ENCODE data around the gene RGL2.
"Not testable (repeated sequence)": the region's sequence is repeated elsewhere in the genome, so short reads cannot be mapped to it uniquely, and the experiment has no call there.

RGL2 gene, protein sequence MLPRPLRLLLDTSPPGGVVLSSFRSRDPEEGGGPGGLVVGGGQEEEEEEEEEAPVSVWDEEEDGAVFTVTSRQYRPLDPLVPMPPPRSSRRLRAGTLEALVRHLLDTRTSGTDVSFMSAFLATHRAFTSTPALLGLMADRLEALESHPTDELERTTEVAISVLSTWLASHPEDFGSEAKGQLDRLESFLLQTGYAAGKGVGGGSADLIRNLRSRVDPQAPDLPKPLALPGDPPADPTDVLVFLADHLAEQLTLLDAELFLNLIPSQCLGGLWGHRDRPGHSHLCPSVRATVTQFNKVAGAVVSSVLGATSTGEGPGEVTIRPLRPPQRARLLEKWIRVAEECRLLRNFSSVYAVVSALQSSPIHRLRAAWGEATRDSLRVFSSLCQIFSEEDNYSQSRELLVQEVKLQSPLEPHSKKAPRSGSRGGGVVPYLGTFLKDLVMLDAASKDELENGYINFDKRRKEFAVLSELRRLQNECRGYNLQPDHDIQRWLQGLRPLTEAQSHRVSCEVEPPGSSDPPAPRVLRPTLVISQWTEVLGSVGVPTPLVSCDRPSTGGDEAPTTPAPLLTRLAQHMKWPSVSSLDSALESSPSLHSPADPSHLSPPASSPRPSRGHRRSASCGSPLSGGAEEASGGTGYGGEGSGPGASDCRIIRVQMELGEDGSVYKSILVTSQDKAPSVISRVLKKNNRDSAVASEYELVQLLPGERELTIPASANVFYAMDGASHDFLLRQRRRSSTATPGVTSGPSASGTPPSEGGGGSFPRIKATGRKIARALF

DNA sequence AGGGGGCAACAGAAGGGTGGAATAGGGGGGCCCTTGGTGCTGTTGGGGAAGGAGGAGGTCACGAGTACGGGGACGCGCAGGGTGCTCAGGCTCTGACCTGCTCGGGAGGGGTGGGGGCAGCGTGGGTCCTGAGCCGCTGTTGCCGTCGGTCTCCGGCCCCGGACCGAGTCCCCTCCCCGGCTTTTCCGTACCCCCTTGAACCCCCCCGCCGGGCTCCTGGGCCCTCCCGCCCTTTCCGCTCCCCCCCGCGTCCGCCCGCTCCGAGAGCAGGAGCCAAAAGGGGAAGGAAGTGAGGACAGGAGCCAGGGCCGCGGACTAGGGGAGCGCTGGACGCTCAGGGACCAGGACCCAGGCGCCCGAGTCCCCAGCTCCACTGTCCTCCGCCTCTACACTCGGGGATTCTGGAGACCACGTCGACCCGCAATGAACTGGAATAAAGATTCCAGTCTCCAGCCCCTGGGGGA is at the start of gene RGL2:
Gene RGL2, minus strand, starts transcription at position 170 of the 464 bp plus-strand sequence. CDS start 332 bp downstream, outside the sequence.
- DNase-seq (ENCODE audit: insufficient read length, low spot score) (no peak), FAIRE-seq (no peak)

DNA sequence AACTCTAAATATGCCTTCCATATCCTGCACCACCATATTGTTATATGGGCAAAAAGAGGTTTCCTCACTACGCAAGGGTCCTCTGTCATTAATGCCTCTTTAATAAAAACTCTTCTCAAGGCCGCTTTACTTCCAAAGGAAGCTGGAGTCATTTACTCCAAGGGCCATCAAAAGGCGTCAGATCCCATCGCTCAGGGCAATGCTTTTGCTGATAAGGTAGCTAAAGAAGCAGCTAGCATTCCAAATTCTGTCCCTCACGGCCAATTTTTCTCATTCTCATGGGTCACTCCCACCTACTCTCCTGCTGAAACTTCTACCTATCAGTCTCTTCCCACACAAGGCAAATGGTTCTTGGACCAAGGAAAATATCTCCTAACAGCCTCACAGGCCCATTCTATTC is 49.1 kb upstream of the RGL2 start:
- DNase-seq (ENCODE audit: insufficient read length, low spot score) (no peak), FAIRE-seq (no peak)

DNA sequence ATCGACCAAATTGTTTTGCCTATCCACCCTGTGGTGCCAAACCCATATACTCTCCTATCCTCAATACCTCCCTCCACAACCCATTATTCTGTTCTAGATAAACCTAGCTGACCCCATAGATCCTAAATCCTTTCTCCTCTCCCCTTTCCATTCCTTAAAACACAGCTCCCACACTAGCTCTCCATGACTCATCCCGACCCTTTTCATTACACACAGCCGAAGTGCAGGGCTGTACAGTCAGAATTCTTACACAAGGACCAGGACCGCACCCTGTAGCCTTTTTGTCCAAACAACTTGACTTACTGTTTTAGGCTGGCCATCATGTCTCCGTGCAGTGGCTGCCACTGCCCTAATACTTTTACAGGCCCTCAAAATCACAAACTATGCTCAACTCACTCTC is 48.2 kb upstream of the RGL2 start:
- not testable (repeated sequence) for FAIRE-seq; DNase-seq (ENCODE audit: insufficient read length, low spot score)

DNA sequence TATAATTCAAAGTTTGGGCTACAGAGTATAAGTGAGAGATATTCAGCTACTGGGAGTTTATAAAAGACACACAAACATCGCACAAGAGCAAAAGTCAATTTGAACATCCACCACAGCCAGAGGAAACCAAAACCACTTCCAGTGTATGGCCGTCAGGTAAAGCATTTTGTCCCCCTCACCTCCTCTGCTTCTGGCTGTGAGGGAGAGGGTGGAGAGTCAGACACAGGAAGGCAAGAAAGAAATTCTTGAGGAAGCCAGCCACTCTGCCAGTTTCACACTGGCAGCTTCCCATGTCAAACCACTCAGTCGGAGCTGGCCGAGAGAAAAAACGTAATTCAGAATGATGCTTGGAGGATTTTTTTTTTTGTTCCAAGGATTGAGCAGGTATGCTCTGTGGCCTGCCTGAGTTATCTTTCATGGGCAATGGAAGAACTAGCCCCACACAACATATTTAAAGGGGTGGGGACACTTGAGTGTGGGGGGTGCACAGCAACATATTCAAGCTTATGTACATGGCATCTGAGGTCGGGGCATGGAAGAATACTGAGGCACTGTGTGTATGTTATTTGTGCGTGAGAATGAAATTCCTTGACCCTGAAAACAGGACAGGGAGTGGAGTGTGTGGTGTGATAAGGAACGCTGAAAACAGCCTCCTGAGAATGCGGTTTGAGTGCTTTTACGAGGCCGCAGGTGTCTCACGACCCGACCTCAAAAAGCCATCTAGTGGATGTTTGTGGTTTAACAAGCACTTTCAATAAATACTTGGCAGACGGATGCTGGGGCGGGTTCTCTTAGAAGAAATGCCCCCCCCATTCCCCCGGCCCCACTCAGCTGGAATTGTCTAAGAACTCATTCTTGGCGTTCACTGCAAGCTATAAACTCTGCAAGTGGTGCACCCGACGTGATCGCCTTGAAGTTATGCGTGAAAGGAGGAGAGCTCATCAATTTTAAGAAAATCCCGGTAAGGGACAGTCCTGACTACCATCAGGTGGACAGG is 46.3 kb upstream of the RGL2 start:
- DNase-seq (ENCODE audit: insufficient read length, low spot score) (peak; percentile 60), FAIRE-seq (no peak)

DNA sequence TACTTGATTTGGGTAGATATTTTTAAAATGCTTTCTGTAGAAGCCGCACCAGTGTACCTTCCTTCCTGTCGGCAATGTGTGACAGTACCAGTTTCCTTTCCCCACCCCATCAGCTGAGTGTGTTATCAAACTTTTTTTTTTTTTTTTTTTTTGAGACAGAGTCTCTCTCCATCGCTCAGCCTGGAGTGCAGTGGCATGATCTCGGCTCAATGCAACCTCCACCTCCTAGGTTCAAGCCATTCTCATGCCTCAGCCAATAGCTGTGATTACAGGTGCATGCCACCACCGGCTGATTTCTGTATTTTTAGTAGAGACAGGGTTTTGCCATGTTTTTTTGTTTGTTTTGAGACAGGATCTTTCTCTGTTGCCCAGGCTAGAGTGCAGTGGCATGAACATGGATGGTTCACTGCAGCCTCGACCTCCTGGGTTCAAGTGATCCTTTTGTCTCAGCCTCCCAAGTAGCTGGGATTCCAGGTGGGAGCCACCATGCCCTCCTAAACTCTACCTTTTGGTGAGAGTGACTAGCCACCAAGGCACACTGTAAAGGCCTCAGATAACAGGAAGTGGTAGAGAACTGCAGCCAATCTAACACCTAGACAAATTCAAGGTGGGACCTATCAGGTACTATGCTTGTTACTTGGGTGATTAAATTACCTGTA is 45.3 kb upstream of the RGL2 start:
- FAIRE-seq (no peak), DNase-seq (ENCODE audit: insufficient read length, low spot score) (no peak)

DNA sequence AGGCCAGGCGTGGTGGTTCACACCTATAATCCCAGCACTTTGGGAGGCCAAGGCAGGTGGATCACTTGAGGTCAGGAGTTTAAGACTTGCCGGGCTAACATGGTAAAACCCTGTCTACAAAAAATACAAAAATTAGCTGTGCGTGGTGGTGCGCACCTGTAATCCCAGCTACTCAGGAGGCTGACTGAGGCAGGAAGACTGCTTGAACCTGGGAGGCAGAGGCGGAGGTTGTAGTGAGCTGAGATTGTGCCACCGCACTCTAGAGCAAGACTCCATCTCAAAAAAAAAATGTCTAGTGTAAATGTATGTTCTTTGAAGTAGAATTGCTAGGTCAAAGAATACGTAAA is 44.8 kb upstream of the RGL2 start:
- FAIRE-seq; DNase-seq (ENCODE audit: insufficient read length, low spot score): not testable (repeated sequence)

DNA sequence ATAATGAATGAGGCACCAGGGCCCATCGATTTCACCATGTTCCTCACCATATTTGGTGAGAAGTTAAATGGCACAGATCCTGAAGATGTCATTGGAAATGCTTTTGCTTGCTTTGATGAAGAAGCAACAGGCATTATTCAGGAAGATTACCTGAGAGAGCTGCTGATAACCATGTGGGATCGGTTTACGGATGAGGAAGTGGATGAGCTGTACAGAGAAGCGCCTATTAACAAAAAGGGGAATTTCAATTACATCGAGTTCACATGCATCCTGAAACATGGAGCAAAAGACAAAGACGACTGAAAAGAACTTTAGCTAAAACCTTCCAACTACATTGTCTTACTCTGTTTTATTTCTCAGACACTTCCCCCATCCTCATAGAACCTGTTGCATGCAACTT is 40.5 kb upstream of the RGL2 start:
- DNase-seq (ENCODE audit: insufficient read length, low spot score): no peak
- no peak for FAIRE-seq

DNA sequence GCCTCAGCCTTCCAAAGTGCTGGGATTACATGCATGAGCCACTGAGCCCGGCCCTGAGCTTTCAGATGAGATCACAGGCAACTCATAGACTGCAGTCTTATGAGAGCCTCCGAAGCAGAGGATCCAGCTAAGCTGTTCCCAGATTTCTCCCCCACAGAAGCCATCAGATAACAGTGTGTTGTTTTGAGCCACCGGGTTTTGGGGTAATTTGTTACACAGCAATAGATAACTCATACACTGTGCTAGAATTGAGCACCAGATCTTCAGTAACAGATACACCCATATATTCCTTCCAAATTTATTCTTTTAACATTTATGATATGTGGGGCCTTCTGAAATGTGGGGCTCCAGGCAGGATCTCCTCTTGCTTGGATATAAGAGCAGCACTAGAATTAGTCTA is 37.8 kb upstream of the RGL2 start:
- DNase-seq (ENCODE audit: insufficient read length, low spot score): no peak
- FAIRE-seq: no peak

DNA sequence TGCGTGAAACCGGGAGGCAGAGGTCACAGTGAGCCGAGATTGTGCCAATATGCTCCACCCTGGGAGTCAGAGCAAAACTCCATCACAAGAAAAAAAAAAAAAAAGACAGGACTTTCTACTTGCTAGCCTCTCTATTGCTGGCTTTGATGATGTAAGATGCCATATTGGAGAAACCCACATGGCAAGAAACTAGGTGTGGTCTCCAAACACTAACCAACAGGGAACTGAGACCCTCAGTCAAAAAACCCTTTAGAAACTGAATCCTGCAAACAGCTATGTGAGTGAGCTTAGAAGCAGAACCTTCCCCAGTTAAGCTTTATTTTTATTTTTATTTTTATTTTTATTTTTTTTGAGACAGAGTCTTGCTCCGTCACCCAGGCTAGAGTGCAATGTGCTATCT is 37.2 kb upstream of the RGL2 start:
- DNase-seq (ENCODE audit: insufficient read length, low spot score) (no peak), FAIRE-seq (no peak)

DNA sequence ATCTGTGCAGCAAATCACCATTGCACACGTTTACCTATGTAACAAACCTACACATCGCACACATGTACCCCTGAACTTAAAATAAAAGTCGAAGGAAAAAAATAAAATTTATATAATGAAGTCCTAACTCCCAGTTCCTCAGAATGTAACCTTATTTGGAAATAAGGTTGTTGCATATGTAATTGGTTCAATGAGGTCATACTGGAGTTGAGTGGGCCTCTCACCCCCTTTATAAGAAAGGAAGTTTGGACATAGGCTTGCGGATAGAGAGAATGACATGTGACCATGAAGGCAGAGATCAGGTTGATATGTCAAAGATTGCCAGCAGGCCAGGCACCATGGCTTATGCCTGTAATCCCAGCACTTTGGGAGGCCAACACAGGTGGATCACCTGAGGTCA is 34.9 kb upstream of the RGL2 start:
- FAIRE-seq (no peak), DNase-seq (ENCODE audit: insufficient read length, low spot score) (no peak)

DNA sequence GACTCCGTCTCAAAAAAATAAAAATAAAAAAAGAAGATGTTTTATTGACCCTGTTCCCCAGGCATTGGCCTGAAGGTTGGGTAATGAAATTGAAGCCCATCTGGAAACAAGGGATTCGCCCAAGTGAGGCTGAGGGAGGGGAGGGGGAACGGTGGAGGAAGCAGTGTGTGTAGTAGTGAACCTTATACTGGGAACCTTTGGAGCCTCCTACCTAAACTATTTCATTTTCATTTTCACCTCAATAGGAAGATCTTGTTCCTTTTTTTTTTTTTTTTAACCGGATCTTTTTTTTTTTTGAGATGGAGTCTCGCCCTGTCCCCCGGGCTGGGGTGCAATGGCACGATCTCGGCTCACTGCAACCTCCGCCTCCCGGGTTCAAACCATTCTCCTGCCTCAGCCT is 32.0 kb upstream of the RGL2 start:
- no peak for DNase-seq (ENCODE audit: insufficient read length, low spot score)
- FAIRE-seq: no peak

DNA sequence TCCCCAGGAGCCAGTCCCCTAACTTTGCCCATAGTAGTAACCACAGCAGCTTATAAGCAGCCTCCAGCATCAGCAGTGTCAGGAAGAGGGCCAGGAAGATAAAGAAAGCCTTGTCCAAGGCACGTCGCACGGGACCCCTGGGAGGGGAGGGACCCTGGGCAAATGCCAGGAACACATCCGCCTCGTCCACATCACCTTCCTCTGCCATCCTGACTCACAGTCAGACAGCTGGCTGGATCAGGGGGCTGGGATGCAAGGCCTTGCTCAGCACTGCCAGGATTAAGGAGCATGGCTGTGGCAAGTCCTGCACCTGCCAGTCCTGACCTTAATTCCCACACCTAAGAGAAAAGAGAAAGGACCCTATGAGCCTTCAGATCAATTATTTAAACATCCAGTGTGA is 30.3 kb upstream of the RGL2 start:
- FAIRE-seq: peak; percentile 48
- DNase-seq (ENCODE audit: insufficient read length, low spot score): no peak

DNA sequence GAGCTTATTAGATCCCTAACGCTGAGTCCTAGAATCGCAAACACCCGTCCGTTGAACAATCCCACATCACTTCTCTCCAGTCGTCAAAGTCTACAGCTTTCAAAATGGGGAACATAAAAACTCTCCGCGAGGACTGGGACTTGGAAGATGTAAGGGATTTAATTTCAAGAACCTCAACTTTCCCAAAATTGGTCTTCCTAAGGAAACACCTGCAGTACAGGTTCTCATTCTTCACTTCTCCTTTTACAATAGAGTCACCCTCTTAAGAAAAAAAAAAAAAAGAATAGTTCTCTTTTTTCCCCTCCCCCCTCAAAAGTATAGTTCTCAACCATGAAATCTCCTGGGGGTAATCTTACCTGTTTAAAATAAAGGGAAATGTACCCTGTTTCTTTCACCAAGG is 25.4 kb upstream of the RGL2 start:
- no peak for FAIRE-seq
- DNase-seq (ENCODE audit: insufficient read length, low spot score): no peak

DNA sequence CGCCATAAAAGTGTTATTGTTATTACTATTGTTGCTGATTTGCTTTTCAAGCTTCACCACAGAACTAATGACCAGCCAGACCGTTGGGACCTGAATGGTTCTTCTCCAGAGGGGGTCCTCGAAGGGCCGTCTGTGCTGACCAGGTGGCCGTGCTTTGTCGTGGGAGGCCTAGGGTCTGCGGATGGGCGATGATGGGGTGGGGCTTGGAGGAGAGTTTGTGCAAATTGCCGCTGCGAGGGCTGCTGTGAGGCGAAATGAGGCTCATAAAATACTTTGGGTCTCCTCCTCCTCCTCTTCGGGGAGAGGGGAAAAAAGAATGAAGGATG is 24.8 kb upstream of the RGL2 start:
- FAIRE-seq: no peak
- no peak for DNase-seq (ENCODE audit: insufficient read length, low spot score)

DNA sequence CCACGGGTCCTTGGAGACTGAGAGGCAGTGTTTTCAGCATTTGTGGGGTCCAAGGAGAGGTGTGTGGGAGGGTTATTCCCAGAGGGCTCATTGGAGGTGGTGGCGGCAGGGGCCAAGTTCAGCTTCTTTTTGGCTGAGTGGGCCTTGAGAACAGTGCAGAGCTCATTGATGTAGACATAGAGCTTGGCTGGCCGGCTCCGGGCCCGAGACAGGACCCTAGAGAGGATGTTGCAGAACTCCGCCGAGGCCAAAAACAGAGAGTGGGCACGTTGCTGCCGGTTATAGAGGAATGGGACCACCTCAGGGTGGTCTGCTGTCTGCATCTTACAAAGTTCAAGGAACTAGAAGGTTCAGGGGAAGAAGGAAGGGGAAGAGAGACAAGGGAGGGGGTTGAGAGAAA is 22.5 kb upstream of the RGL2 start:
- FAIRE-seq (no peak), DNase-seq (ENCODE audit: insufficient read length, low spot score) (no peak)

DNA sequence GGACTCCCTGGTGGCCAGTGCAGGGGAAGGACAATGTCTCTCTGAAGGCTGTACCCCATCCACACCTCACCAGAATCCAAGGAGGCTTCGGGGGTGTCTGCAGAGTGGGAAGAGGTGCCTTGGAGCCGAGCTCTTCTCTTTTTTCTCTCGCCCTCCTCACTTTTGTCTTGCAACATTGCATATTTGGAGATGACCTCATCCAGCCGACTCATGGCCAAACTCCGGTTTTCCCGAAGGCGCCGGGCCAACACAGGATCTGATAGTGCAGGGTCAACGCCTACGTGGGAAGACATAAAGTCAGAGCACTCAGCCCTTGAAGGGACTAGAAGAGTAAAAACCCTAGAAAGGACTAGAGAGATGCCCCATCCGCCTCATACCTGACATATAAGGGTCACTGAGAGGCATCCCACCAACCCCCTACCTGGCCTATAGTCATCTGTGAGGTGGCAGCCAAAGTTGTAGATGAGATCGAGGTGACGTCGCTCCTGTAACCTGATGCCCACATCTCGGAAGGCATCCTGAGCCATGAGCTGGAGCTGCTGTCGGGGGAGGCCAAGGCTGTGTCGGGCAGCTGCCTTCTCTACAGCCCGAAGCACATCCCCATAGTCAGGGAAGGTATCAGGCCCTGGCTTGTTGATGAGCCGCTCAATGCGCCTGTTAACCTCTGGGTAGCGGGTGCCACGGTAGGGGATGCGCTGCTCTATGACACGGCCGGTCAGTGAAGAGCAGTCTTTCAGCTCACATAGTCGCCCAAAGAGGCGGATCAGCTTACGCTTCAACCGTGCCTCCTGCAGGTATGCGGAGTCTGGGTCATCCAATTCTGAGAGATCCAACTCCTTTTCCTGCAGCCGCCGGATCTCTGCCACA is 21.8 kb upstream of the RGL2 start:
- DNase-seq (ENCODE audit: insufficient read length, low spot score) (no peak), FAIRE-seq (peak; percentile 13)

DNA sequence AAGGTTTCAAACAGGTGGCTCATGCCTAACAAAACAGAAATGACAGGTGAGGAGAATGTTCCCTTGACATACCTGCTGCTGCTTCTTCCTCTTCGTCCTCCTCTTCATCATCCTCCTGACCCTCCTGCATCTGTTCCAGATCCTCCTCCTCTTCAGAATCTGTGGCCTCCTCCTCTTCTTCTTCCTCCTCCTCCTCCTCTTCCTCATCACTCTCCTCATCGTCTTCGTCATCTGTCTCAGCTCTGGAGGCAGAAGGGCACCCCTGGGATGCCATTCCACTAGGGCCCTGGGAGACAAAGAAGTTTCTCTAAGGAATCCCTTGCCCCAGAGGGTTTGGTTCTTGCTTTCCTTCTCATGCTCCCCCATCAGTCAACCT is 21.2 kb upstream of the RGL2 start:
- FAIRE-seq: no peak
- no peak for DNase-seq (ENCODE audit: insufficient read length, low spot score)

DNA sequence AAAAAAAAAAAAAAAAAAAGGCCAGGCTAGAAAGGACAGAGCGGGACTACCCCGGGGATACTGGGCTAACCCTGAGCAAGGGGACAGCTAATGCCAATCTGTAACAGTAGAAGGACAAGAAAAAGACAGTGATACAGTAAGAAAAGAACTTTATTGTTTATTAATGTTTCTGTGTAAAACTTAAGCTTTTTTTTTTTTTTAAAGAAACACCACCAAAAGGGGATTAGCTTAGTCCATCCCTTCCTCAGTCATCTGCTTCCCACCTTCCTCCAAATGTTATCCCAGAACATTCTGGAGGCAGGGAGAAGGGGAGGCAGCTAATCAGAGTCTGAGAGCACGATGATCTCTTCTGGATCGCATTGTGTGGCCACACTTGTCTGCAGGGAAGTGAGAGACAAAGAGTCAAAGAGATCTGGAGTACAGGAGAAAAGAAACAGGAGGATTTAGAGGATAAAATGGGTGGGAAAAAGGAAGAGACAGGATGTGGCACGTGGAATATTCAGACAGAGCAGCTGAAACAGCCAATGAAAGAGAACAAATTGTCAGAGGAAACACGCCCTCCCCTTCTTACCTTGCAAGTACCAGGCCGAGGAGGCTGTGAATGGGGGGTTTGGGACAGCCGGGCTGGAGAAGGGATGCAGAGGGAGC is 19.8 kb upstream of the RGL2 start:
- DNase-seq (ENCODE audit: insufficient read length, low spot score) (no peak), FAIRE-seq (no peak)

Data from HTR-8/SVneo (cell line).